MM.1S (cell line): ENCODE data around the gene IQSEC1.

Experiments used
- DNase-seq: peaks from one replicate; pipeline ENCODE4 v3.0.0-alpha.2; 2015
- H2AFZ ChIP-seq: fragments of 300-600 bp; sonication (generic); 2 replicates; pipeline ENCODE4 v1.6.0; 2016; ENCODE audit warnings: antibody characterized with exemption, low read length
- H3F3A ChIP-seq: fragments of 300-600 bp; sonication (generic); 2 replicates; pipeline ENCODE4 v1.6.1; 2016; ENCODE audit warnings: mild to moderate bottlenecking, antibody characterized with exemption, low read length, moderate library complexity, mixed read lengths; ENCODE audit not compliant: insufficient read depth
- H3K27ac ChIP-seq: fragments of 300-600 bp; sonication (generic); 2 replicates; pipeline ENCODE4 v1.5.1; 2016; ENCODE audit warnings: mild to moderate bottlenecking, low read length
- H3K27me3 ChIP-seq: fragments of 300-600 bp; sonication (generic); replicated peaks from 2 replicates; pipeline ENCODE4 v1.6.0; 2016; ENCODE audit warnings: low read length; ENCODE audit not compliant: insufficient read depth
- H3K36me3 ChIP-seq: fragments of 300-600 bp; sonication (generic); replicated peaks from 2 replicates; pipeline ENCODE4 v1.6.1; 2016; ENCODE audit warnings: mild to moderate bottlenecking, low read length, mixed read lengths; ENCODE audit not compliant: insufficient read depth
- H3K4me1 ChIP-seq: fragments of 300-600 bp; sonication (generic); 2 replicates; pipeline ENCODE4 v1.6.1; 2016; ENCODE audit warnings: low read length, mixed read lengths
- H3K4me2 ChIP-seq: fragments of 300-600 bp; sonication (generic); 2 replicates; pipeline ENCODE4 v1.6.0; 2016; ENCODE audit warnings: low read depth, low read length
- H3K4me3 ChIP-seq: fragments of 300-600 bp; sonication (generic); 2 replicates; pipeline ENCODE4 v1.5.1; 2016; ENCODE audit warnings: low read length, mixed read lengths
- H3K79me2 ChIP-seq: fragments of 300-600 bp; sonication (generic); 2 replicates; pipeline ENCODE4 v1.6.1; 2016; ENCODE audit warnings: mixed run types, low read length, mixed read lengths
- H3K9ac ChIP-seq: fragments of 300-600 bp; sonication (generic); 2 replicates; pipeline ENCODE4 v1.6.1; 2016; ENCODE audit warnings: low read length, mixed read lengths
- H3K9me2 ChIP-seq: fragments of 300-600 bp; sonication (generic); replicated peaks from 2 replicates; pipeline ENCODE4 v1.6.1; 2016; ENCODE audit warnings: mild to moderate bottlenecking, low read length, mixed read lengths; ENCODE audit not compliant: insufficient read depth
- H3K9me3 ChIP-seq: fragments of 300-600 bp; sonication (generic); replicated peaks from 2 replicates; pipeline ENCODE4 v1.6.1; 2016; ENCODE audit warnings: mild to moderate bottlenecking, low read length, mixed read lengths; ENCODE audit not compliant: insufficient read depth
- H4K20me1 ChIP-seq: fragments of 300-600 bp; sonication (generic); 2 replicates; pipeline ENCODE4 v1.6.1; 2016; ENCODE audit warnings: mild to moderate bottlenecking, low read length, moderate library complexity, mixed read lengths; ENCODE audit not compliant: insufficient read depth
- EZH2 ChIP-seq: fragments of 300-600 bp; sonication (generic); optimal IDR thresholded peaks from 2 replicates; pipeline ENCODE3; 2017; ENCODE audit warnings: low read depth, mild to moderate bottlenecking, antibody characterized with exemption, low read length, mixed read lengths
- EZH2phosphoT487 ChIP-seq: fragments of 300-600 bp; sonication (generic); IDR thresholded peaks from 2 replicates; pipeline ENCODE4 v1.6.1; 2018; ENCODE audit warnings: antibody characterized with exemption, low read length
- TF ChIP-seq, protein P1 (sequence below): fragments of 300-600 bp; sonication (generic); IDR thresholded peaks from 2 replicates; pipeline ENCODE4 v1.5.1; 2016; ENCODE audit warnings: antibody characterized with exemption, low read length, mixed read lengths

The IQSEC1 gene

DNA sequence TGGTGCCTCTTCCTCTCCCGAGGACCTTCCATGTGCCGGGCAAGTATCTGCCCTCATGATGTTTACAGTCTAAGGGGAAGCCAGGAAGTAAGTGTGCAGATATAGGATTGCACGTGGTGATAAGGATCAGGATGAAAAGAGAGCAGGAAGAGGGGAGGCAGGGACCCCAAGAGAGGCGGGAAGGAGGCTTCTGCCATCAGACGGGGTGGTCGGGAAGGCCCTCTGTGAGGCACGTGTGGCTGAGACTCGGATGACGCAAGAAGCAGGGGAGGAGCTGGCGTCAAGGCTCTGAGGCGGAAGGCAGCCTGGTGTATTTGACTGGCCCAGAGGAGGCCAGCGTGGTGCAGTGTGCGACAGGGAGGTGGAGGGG lies 762 bp upstream of the IQSEC1 start:
- H3F3A ChIP-seq: peaks cover 9% of the 10 kb centered on the region
- H3K27ac ChIP-seq: no peak overlapping the region
- DNase-seq: no peak
- no peak overlapping the region for H3K4me3 ChIP-seq
- TF ChIP-seq, protein P1, sequence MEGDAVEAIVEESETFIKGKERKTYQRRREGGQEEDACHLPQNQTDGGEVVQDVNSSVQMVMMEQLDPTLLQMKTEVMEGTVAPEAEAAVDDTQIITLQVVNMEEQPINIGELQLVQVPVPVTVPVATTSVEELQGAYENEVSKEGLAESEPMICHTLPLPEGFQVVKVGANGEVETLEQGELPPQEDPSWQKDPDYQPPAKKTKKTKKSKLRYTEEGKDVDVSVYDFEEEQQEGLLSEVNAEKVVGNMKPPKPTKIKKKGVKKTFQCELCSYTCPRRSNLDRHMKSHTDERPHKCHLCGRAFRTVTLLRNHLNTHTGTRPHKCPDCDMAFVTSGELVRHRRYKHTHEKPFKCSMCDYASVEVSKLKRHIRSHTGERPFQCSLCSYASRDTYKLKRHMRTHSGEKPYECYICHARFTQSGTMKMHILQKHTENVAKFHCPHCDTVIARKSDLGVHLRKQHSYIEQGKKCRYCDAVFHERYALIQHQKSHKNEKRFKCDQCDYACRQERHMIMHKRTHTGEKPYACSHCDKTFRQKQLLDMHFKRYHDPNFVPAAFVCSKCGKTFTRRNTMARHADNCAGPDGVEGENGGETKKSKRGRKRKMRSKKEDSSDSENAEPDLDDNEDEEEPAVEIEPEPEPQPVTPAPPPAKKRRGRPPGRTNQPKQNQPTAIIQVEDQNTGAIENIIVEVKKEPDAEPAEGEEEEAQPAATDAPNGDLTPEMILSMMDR: no peak
- no peak for TF ChIP-seq EZH2
- no peak for TF ChIP-seq EZH2phosphoT487
- 0 out of 2 replicates have a peak, but pooled peaks cover 11% of the 10 kb centered on the region for H3K27me3 ChIP-seq
- H3K9me3 ChIP-seq: no peaks in the 10 kb centered on the region
- H4K20me1 ChIP-seq: no peaks in the 10 kb centered on the region
- no peaks in the 10 kb centered on the region for H3K36me3 ChIP-seq
- no peak overlapping the region for H3K9ac ChIP-seq
- H3K79me2 ChIP-seq: peaks cover 15% of the 10 kb centered on the region
- peaks cover 39% of the 10 kb centered on the region for H3K4me1 ChIP-seq
- peak overlapping the region; percentile 92; the same call in 1 of the 2 replicates for H3K4me2 ChIP-seq
- H3K9me2 ChIP-seq: no peaks in the 10 kb centered on the region
- H2AFZ ChIP-seq: no peak overlapping the region

DNA sequence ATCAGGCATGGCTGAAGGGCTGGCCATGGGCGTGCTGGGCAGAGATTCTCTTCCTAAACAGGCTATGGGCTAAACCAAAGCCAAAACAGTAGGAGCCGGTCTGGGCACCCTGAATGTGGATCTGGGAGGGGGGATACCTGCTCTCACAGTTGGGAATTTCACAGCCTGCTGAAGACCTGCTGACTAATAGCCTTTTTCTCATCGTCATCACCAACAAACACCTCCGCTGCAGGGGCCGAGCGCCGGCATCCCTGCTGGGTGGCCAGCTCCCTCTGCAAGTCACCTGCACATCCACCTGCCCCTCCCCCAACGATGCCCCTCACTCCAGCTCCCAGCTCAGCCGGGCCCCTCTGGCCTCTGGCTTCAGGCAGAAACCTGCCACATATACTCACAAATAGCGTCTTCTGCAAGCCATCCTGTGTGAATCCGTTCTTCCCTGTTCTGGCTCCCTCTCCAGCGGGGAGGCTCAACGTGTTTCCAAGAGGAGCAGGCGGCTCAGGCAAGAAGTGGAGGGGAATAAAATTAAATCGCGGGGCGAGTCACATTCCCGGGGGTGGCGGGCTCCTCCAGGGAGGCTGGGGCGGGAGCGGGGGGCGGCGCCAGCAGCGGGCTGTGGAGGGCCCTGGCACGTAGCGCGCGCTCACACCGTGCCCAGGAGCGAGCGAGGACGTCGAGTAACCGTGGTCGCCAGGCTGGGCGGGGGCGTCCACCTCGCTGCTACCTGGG lies 466 bp downstream of the IQSEC1 start:
- no peaks in the 10 kb centered on the region for H4K20me1 ChIP-seq
- H3K27ac ChIP-seq: peak overlapping the region; percentile 78
- H3F3A ChIP-seq: peaks cover 9% of the 10 kb centered on the region
- no peaks in the 10 kb centered on the region for H3K9me3 ChIP-seq
- peaks cover 39% of the 10 kb centered on the region for H3K4me1 ChIP-seq
- H3K79me2 ChIP-seq: peaks cover 18% of the 10 kb centered on the region
- TF ChIP-seq EZH2phosphoT487 (no peak), EZH2 (no peak)
- TF ChIP-seq, protein P1: no peak
- 0 out of 2 replicates have a peak, but pooled peaks cover 11% of the 10 kb centered on the region for H3K27me3 ChIP-seq
- peak; percentile 21 for DNase-seq
- peak overlapping the region; percentile 62 for H3K9ac ChIP-seq
- no peak overlapping the region for H2AFZ ChIP-seq
- H3K36me3 ChIP-seq: no peaks in the 10 kb centered on the region
- peak overlapping the region; percentile 60 for H3K4me3 ChIP-seq
- no peaks in the 10 kb centered on the region for H3K9me2 ChIP-seq
- peak overlapping the region; percentile 92 for H3K4me2 ChIP-seq

DNA sequence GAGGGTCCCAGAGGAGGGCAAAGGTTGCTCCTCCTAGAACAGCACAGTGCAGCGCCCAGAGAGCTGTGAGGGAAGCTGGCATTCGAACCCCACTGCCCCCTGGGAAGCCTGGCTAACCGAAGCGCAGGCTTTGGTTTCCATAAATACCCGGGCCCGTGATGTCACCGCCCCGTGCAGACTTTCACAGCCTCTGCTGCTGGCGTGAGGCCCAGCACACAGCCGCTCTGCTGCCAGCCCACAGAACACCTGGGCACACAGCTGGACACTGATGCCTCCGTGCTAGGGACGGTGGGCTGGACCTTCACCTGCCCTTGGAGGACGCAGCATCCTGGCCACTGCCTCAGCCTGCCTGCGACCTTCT lies 1.0 kb downstream of the IQSEC1 start:
- H3K27me3 ChIP-seq: 0 out of 2 replicates have a peak, but pooled peaks cover 11% of the 10 kb centered on the region
- H3K4me2 ChIP-seq: peak overlapping the region; percentile 92
- no peaks in the 10 kb centered on the region for H4K20me1 ChIP-seq
- H3K9me2 ChIP-seq: no peaks in the 10 kb centered on the region
- TF ChIP-seq, protein P1: no peak
- H3K79me2 ChIP-seq: peaks cover 18% of the 10 kb centered on the region
- peak overlapping the region; percentile 26; the same call in 1 of the 2 replicates for H2AFZ ChIP-seq
- peak overlapping the region; percentile 78 for H3K27ac ChIP-seq
- H3F3A ChIP-seq: peaks cover 9% of the 10 kb centered on the region
- DNase-seq: peak; percentile 85
- no peaks in the 10 kb centered on the region for H3K9me3 ChIP-seq
- H3K4me3 ChIP-seq: peak overlapping the region; percentile 60
- H3K9ac ChIP-seq: peak overlapping the region; percentile 62
- peaks cover 39% of the 10 kb centered on the region for H3K4me1 ChIP-seq
- H3K36me3 ChIP-seq: no peaks in the 10 kb centered on the region
